ENCODE measurements around the gene NCR3LG1.

Gene NCR3LG1

DNA sequence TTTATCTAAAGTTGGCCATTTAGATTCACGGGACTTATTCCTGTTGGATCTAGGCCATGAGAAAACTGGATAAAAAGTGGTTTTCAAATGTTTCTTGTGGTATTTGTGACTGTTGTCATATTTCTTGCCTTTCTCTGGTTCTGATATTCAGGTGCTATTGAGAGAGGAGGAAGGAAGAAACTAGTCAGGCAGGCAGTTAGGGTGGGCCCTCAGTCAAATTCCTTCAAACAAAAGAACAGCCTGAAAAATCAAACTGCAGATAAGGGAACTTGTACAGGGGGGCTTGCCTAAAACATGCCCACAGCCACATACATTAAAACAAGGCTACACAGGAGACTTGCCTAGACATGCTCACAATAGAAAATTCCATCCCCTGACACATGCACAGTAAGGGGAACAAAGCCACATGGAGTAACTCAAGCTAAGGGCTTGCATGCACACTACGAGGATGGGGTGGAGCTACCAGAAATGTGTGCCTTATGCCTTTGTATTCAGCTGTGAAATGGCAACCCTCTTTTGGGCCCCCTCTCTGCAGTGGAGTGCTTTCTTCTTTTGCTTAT is 18.2 kb downstream of the NCR3LG1 start:
- H4K20me1 ChIP-seq (ENCODE audit: insufficient read depth, low read length), result no peaks in the 10 kb centered on the region
- peaks cover 88% of the 10 kb centered on the region for H3K36me3 ChIP-seq (ENCODE audit: insufficient read depth, low read length)
- H3K9me3 ChIP-seq (ENCODE audit: insufficient read depth, low read length, severe bottlenecking), result peaks cover 74% of the 10 kb centered on the region

GRCh38 chr11:17371614-17372013 is 20.0 kb downstream of the NCR3LG1 start:
- no peaks in the 10 kb centered on the region for H4K20me1 ChIP-seq (ENCODE audit: insufficient read depth, low read length)
- no peak for ATAC-seq (ENCODE audit: insufficient read depth, low read depth)
- H3K36me3 ChIP-seq (ENCODE audit: insufficient read depth, low read length), result peaks cover 99% of the 10 kb centered on the region
- no peak overlapping the region for H2AFZ ChIP-seq (ENCODE audit: low read depth, low read length)
- peaks cover 74% of the 10 kb centered on the region for H3K9me3 ChIP-seq (ENCODE audit: insufficient read depth, low read length, severe bottlenecking)
- no peaks in the 10 kb centered on the region for H3K27me3 ChIP-seq (ENCODE audit: insufficient read depth, low read length, poor library complexity)
- no peak overlapping the region for H3K4me2 ChIP-seq (ENCODE audit: insufficient read depth, low read length)
- no peaks in the 10 kb centered on the region for H3K79me2 ChIP-seq (ENCODE audit: insufficient read depth, low read length)
- no peak overlapping the region for H3K9ac ChIP-seq (ENCODE audit: low read depth, low read length)
- no peak overlapping the region for H3K27ac ChIP-seq (ENCODE audit: low read length)
- DNase-seq, result no peak
- H3K4me1 ChIP-seq (ENCODE audit: insufficient read depth, low read length), result no peaks in the 10 kb centered on the region
- no peak for TF ChIP-seq EZH2 (IDR thresholded peaks at IDR 0.05; ENCODE audit: borderline replicate concordance, low read depth, low read length, severe bottlenecking)
- TF ChIP-seq, protein P1, sequence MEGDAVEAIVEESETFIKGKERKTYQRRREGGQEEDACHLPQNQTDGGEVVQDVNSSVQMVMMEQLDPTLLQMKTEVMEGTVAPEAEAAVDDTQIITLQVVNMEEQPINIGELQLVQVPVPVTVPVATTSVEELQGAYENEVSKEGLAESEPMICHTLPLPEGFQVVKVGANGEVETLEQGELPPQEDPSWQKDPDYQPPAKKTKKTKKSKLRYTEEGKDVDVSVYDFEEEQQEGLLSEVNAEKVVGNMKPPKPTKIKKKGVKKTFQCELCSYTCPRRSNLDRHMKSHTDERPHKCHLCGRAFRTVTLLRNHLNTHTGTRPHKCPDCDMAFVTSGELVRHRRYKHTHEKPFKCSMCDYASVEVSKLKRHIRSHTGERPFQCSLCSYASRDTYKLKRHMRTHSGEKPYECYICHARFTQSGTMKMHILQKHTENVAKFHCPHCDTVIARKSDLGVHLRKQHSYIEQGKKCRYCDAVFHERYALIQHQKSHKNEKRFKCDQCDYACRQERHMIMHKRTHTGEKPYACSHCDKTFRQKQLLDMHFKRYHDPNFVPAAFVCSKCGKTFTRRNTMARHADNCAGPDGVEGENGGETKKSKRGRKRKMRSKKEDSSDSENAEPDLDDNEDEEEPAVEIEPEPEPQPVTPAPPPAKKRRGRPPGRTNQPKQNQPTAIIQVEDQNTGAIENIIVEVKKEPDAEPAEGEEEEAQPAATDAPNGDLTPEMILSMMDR (IDR thresholded peaks at IDR 0.05; ENCODE audit: borderline replicate concordance, extremely low read depth, low read length, poor library complexity, severe bottlenecking), result no peak
- H3K4me3 ChIP-seq (ENCODE audit: low read depth in 1 of 2, low read length in 2 of 2), result no peak overlapping the region

More for the DNA sequence above, 18.2 kb downstream of the NCR3LG1 start:
- DNase-seq (no peak), ATAC-seq (ENCODE audit: insufficient read depth, low read depth) (no peak)
- no peak for TF ChIP-seq EZH2 (IDR thresholded peaks at IDR 0.05; ENCODE audit: borderline replicate concordance, low read depth, low read length, severe bottlenecking)
- TF ChIP-seq, protein P1 (IDR thresholded peaks at IDR 0.05; ENCODE audit: borderline replicate concordance, extremely low read depth, low read length, poor library complexity, severe bottlenecking), result no peak
- H2AFZ ChIP-seq (ENCODE audit: low read depth, low read length), result no peak overlapping the region
- H3K79me2 ChIP-seq (ENCODE audit: insufficient read depth, low read length), result no peaks in the 10 kb centered on the region
- H3K4me3 ChIP-seq (ENCODE audit: low read depth in 1 of 2, low read length in 2 of 2), result no peak overlapping the region
- H3K4me1 ChIP-seq (ENCODE audit: insufficient read depth, low read length), result no peaks in the 10 kb centered on the region
- H3K9ac ChIP-seq (ENCODE audit: low read depth, low read length), result no peak overlapping the region
- no peak overlapping the region for H3K4me2 ChIP-seq (ENCODE audit: insufficient read depth, low read length)
- H3K27me3 ChIP-seq (ENCODE audit: insufficient read depth, low read length, poor library complexity), result no peaks in the 10 kb centered on the region
- no peak overlapping the region for H3K27ac ChIP-seq (ENCODE audit: low read length)

- Histone ChIP-seq H2AFZ (ENCODE audit: low read depth, low read length) (no peak overlapping the region), H3K27ac (ENCODE audit: low read length) (no peak overlapping the region), H4K20me1 (ENCODE audit: insufficient read depth, low read length) (no peaks in the 10 kb centered on the region), H3K27me3 (ENCODE audit: insufficient read depth, low read length, poor library complexity) (no peaks in the 10 kb centered on the region), H3K9me3 (ENCODE audit: insufficient read depth, low read length, severe bottlenecking) (peaks cover 56% of the 10 kb centered on the region), H3K79me2 (ENCODE audit: insufficient read depth, low read length) (no peaks in the 10 kb centered on the region), H3K4me1 (ENCODE audit: insufficient read depth, low read length) (no peaks in the 10 kb centered on the region), H3K9ac (ENCODE audit: low read depth, low read length) (no peak overlapping the region), H3K4me2 (ENCODE audit: insufficient read depth, low read length) (no peak overlapping the region), H3K4me3 (ENCODE audit: low read depth in 1 of 2, low read length in 2 of 2) (no peak overlapping the region), H3K36me3 (ENCODE audit: insufficient read depth, low read length) (peaks cover 92% of the 10 kb centered on the region)
- ATAC-seq (ENCODE audit: insufficient read depth, low read depth) (no peak), DNase-seq (no peak)
- no peak for TF ChIP-seq EZH2 (IDR thresholded peaks at IDR 0.05; ENCODE audit: borderline replicate concordance, low read depth, low read length, severe bottlenecking)
- TF ChIP-seq, protein P1 (IDR thresholded peaks at IDR 0.05; ENCODE audit: borderline replicate concordance, extremely low read depth, low read length, poor library complexity, severe bottlenecking), result no peak
Observed at GRCh38 chr11:17375547-17375946, 23.9 kb downstream of the NCR3LG1 start.

Data from DND-41 (cell line).